HG02981 (cell line): ENCODE measurements around the gene ADAMTS12.

Experiments used
- ATAC-seq: cut with Tn5 transposase; IDR thresholded peaks from one replicate; pipeline ENCODE4 v1.9.1; 2021; ENCODE audit warnings: mild to moderate bottlenecking, moderate library complexity; ENCODE audit not compliant: unreplicated experiment

The ADAMTS12 gene

DNA sequence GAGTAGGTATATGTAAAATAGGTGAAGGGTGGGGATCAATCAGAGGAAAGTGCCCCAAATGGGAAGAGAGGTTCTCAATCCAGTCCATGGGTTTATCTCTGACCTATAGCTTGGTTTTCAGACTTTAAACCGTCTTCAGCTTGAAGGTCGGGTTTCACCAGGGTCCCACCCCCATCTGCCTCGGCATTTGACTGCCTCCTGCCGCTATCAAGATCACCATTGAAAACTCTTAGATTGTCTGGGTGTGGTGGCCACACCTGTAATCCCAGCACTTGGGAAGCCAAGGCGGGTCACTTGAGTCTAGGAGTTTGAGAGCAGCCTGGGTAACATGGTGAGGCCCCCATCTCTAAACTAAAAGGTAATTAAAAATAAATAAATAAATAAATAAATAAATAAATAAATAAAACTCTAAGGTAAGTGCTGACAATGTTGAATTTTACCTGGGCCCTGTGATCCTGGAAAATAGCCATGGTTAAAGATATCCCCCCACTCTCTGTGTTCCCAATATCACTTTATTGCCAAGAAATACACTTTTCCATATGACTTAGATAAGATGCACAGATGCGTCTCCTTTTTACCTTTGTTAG, 402.2 kb downstream of the ADAMTS12 start:
- ATAC-seq: no peak

DNA sequence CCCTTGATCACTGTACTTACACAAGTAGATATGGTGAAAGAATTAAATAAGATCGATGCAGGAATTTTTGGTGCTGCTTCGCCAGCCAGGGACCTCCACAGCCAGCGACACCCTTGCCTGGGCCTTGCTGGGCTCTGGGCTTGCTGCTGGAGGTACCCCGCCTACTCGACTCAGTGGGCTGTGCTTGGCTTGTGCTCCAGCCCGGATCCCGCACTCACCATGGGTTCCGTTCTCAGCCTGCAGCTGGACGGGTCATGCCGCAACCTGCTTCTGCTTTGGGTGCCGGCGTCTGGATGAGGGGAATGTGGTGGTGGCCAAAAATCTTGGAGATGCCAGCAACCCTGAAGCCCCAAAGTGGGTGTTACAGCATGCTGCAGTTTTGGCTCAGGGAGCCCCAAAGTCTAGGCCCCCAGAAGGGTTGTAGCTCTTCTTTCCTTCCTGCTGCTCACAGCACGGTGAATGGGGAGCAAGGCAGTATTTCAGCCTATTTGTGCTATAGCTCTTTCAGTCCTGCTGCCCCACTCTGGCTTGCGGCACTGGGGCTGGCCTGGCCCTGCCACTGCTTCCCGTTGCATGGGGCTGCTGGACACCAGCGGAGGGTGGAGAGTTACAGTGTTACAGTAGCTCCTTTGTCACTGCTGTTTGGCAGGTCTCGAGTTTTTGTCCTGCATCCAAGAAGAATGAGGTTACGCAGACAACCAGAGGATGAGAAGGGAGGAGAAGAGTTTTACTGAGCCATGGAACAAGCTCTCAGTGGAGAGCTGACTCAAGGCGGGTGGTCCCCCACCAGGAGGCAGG, 403.0 kb downstream of the ADAMTS12 start:
- no peak for ATAC-seq

DNA sequence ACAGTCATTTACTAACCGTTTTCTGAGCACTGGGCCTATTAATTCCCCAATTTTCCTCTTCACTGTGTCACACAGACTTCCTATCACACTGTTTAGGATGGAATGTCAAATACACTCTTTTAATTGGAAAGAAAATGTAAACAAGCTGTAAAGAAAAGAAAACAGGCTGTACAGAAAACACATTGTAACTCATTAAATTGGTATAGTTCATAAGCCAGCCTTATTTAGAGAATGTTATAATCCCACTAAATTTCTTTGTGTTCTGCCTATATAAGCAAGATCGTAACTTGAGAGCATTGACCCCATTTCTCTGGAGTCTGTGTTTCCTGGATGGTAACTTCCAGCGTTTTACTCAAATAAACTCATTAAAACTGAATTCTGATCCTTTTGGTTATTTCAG, 404.6 kb downstream of the ADAMTS12 start:
- no peak for ATAC-seq

DNA sequence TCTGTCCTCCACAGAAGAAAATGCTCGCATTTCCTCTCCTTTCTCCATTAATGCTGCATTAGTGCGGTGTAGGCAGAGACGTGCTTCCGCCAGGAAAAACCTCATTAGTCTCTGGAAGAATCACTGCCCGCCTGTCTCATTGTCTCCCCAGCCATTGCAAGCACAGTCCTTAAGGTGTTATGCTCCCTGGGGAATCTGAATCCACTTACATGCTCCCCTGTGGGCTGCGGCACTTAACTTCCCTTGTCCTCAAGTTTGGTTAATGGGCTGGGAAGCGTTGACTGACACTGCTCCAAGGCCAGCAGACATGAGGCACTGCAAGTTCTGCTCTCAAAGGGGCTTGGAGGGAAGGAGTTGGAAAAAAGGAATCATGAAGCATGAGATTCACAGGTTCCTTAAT, 409.5 kb downstream of the ADAMTS12 start:
- no peak for ATAC-seq

DNA sequence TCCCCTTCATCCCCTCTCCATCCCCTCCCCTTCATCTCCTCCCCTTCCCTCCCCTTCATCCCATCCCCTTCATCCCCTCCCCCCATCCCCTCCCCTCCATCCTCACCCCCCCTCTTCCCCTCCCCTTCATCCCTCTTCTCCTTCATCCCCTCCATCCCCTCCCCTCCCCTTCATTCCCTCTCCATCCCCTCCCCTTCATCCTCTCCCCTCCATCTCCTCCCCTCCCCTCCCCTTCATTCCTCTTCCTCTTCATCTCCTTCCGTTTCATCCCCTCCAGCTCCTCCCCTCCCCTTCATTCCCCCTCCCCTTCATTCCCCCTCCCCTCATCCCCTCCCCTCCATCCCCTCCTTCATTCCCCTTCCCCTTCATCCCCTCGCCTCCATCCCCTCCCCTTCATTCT, 410.9 kb downstream of the ADAMTS12 start:
- ATAC-seq: no peak

DNA sequence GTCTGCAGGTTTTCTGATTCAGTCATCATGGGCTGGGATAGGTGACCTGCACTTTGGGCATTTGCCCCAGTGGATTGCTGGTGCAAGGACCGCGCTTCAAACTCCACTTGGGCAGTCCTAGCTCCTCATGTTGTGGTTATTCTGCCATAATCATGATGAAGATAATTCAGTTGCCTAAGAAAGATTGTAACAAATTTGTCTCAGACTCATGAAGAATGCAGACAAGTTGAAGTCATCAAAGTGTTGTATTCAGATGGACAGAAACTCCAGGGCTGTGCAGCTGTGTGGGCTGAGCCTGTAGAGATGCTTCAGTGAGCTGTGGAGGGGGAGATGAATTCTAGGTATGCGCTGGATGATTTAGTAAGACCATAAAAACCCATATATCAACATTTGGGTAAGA, 412.5 kb downstream of the ADAMTS12 start:
- ATAC-seq: no peak

DNA sequence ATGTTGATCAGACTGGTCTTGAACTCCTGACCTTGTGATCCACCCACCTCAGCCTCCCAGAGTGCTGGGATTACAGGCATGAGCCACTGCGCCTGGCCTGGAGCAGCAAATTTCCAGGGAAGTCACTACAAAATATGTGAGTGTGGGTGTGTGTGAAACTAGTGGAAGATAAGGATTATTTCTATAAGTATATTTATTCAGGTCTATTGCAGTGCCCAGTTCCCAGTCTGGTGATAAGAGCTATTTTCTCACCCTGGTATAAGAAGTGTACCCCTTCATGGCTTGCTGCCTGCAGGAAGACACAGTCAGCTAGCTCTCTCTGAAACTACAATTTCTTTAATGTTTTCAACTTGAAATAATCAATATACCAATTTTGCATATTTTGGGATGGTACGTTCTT, 414.0 kb downstream of the ADAMTS12 start:
- no peak for ATAC-seq

DNA sequence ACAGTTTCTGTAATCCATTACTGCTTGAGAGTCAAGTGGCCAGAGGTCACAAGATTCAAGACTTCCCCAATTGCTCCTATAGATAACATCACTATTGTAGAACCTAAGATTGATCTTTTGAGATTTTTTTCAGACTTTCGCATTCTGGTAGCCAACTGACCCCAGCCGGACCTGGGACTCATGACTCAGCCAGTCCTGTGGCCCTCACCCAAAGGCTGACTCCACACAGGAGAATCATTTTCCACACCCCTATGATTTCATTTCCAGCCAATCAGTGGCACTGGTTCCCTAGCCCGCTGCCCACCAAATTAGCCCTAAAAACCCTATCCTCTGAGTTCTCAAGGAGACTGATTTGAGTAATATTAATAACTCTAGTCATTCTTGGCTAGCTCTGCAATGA, 414.8 kb downstream of the ADAMTS12 start:
- ATAC-seq: no peak

DNA sequence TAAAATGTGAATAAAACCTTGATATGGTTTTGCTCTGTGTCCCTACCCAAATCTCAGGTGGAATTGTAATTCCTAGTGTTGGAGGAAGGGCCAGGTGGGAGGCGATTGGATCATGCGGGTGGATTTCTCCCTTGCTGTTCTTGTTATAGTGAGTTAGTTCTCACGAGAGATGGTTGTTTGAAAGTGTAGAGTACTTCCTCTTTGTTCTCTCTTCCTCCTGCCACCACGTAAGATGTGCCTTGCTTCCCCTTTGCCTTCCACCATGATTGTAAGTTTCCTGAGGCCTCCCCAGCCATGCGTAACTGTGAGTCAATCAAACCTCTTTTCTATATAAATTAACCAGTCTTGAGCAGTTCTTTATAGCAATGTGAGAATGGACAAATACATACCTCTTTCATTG, 416.1 kb downstream of the ADAMTS12 start:
- no peak for ATAC-seq

DNA sequence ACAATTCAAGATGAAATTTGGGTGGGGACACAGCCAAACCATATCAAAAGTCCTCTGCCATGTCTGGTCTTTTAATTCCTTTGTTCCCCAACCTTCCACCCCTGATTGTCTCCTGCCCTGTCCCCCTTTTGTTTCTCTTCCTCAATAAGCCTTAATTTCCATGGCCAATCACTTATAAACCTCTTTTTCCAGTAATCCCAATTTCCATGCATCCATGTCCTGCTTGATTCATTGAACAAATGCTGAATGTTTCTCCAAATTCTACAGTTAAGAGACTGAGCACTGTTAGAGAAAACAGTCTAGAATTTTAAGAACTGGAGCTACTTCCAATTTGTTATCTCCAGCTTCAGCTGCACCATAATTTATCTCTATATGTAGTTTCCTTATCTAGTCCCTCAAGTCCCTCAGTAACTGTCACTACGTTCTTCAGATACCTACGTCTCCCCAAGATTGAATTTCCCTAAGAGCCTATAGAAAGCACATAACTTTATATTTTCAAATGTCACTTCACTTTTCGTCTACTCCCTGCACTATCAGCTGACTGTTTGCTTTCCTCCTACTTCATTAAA, 416.8 kb downstream of the ADAMTS12 start:
- ATAC-seq: no peak

DNA sequence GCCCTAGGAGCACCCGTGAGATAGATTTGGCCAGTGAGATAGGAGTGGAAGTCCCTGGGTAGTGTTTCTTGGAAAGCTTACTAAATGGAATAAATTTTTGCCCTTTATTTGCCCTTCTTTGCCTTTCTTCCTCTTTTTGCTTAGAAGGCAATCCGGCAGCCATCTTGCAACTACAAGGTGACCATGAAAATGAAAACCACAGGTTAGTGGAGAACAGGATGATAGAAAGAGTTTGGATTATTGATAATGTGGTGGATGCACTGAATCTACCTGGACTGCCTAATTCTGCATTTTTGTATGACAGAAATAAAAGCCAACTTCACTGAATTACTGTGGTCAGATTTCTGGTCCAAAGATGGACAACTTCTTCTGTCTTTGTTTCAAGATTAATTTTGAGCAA, 417.8 kb downstream of the ADAMTS12 start:
- no peak for ATAC-seq
